GM12878 (cell line): ENCODE data around the gene TJP1.
"Not testable (repeated sequence)": the region's sequence is repeated elsewhere in the genome, so short reads cannot be mapped to it uniquely, and the experiment has no call there.

Source experiments
- BACH1 ChIP-seq: fragments of 450-650 bp; IDR thresholded peaks from 2 replicates; pipeline ENCODE4 v1.6.1; 2017; ENCODE audit warnings: mild to moderate bottlenecking, borderline replicate concordance
- BMI1 ChIP-seq: fragments of 450-650 bp; IDR thresholded peaks from 2 replicates; pipeline ENCODE4 v1.6.1; 2016; ENCODE audit warnings: mild to moderate bottlenecking, moderate library complexity, borderline replicate concordance
- CREM ChIP-seq: IDR thresholded peaks from 2 replicates; pipeline ENCODE4 v1.6.1; 2014; ENCODE audit warnings: antibody characterized with exemption, low read depth
- ETV6 ChIP-seq, 2 experiments: fragments of 450-650 bp in 1 of 2; IDR thresholded peaks in 1 of 2; conservative IDR thresholded peaks in 1 of 2; 2 replicates each; pipeline ENCODE4 v1.6.1; 2014; ENCODE audit warnings: antibody characterized with exemption in 1 of 2, borderline replicate concordance in 1 of 2, low read depth in 1 of 2, mild to moderate bottlenecking in 1 of 2, moderate library complexity in 1 of 2
- JUND ChIP-seq: IDR thresholded peaks from 2 replicates; pipeline ENCODE4 v1.6.1; 2012; ENCODE audit warnings: low read depth, mild to moderate bottlenecking, low read length, improper control_type of control experiment, moderate library complexity
- PAX5 ChIP-seq: IDR thresholded peaks from 2 replicates; pipeline ENCODE4 v1.6.1; 2011; ENCODE audit warnings: low read depth, low read length, borderline replicate concordance
- POLR2AphosphoS2 ChIP-seq: IDR thresholded peaks from 2 replicates; pipeline ENCODE4 v1.6.1; 2011; ENCODE audit warnings: low read depth, mild to moderate bottlenecking, low read length, improper control_type of control experiment, moderate library complexity
- SIX5 ChIP-seq: IDR thresholded peaks from 2 replicates; pipeline ENCODE4 v1.6.1; 2011; ENCODE audit warnings: mild to moderate bottlenecking, low read depth, low read length, moderate library complexity; ENCODE audit not compliant: severe bottlenecking
- SPI1 ChIP-seq: IDR thresholded peaks from 2 replicates; pipeline ENCODE4 v1.6.1; 2011; ENCODE audit warnings: low read depth, mild to moderate bottlenecking, low read length, moderate library complexity, borderline replicate concordance; ENCODE audit not compliant: insufficient read depth
- TF ChIP-seq, protein P1 (sequence below): IDR thresholded peaks from 2 replicates; pipeline ENCODE4 v1.6.1; 2012; ENCODE audit warnings: mild to moderate bottlenecking, low read depth, low read length
- TF ChIP-seq, protein P2 (sequence below), 3 experiments: IDR thresholded peaks in 2 of 3; conservative IDR thresholded peaks in 1 of 3; 2 replicates each; pipeline ENCODE4 v1.5.1; 2011; ENCODE audit warnings: low read depth in 3 of 3, low read length in 3 of 3, mild to moderate bottlenecking in 3 of 3, control low read depth in 2 of 3, moderate library complexity in 2 of 3, inconsistent platforms in 1 of 3, mixed read lengths in 1 of 3; ENCODE audit not compliant: control insufficient read depth in 2 of 3, insufficient read depth in 1 of 3; ENCODE audit errors: extremely low read depth in 1 of 3
- TF ChIP-seq, protein P3 (sequence below): IDR thresholded peaks from 2 replicates; pipeline ENCODE4 v1.6.1; 2012; ENCODE audit warnings: low read length, inconsistent platforms

DNA sequence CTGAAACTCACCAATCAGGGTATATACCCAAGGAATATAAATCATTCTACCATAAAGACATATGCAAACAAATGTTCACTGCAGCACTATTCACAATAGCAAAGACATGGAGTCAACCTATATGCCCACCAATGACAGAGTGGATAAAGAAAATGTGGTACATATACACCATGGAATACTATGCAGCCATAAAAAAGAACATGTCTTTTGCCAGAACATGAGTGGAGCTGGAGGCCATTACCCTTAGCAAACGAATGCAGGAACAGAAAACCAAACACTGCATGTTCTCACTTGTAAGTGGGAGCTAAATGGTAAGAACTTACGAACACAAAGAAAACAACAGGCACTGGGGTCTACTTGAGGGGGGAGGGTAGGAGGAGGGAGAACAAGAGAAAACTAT, 68.3 kb downstream of the TJP1 start:
- TF ChIP-seq, protein P1, sequence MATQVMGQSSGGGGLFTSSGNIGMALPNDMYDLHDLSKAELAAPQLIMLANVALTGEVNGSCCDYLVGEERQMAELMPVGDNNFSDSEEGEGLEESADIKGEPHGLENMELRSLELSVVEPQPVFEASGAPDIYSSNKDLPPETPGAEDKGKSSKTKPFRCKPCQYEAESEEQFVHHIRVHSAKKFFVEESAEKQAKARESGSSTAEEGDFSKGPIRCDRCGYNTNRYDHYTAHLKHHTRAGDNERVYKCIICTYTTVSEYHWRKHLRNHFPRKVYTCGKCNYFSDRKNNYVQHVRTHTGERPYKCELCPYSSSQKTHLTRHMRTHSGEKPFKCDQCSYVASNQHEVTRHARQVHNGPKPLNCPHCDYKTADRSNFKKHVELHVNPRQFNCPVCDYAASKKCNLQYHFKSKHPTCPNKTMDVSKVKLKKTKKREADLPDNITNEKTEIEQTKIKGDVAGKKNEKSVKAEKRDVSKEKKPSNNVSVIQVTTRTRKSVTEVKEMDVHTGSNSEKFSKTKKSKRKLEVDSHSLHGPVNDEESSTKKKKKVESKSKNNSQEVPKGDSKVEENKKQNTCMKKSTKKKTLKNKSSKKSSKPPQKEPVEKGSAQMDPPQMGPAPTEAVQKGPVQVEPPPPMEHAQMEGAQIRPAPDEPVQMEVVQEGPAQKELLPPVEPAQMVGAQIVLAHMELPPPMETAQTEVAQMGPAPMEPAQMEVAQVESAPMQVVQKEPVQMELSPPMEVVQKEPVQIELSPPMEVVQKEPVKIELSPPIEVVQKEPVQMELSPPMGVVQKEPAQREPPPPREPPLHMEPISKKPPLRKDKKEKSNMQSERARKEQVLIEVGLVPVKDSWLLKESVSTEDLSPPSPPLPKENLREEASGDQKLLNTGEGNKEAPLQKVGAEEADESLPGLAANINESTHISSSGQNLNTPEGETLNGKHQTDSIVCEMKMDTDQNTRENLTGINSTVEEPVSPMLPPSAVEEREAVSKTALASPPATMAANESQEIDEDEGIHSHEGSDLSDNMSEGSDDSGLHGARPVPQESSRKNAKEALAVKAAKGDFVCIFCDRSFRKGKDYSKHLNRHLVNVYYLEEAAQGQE: not testable (repeated sequence)
- not testable (repeated sequence) for TF ChIP-seq ETV6 (conservative IDR thresholded peaks at IDR 0.05 in 1 of 2, IDR thresholded peaks at IDR 0.05 in 1 of 2; ENCODE audit: borderline replicate concordance in 1 of 2, low read depth in 1 of 2); JUND; BACH1; SIX5; POLR2AphosphoS2; PAX5; CREM; BMI1; SPI1
- TF ChIP-seq, protein P2, sequence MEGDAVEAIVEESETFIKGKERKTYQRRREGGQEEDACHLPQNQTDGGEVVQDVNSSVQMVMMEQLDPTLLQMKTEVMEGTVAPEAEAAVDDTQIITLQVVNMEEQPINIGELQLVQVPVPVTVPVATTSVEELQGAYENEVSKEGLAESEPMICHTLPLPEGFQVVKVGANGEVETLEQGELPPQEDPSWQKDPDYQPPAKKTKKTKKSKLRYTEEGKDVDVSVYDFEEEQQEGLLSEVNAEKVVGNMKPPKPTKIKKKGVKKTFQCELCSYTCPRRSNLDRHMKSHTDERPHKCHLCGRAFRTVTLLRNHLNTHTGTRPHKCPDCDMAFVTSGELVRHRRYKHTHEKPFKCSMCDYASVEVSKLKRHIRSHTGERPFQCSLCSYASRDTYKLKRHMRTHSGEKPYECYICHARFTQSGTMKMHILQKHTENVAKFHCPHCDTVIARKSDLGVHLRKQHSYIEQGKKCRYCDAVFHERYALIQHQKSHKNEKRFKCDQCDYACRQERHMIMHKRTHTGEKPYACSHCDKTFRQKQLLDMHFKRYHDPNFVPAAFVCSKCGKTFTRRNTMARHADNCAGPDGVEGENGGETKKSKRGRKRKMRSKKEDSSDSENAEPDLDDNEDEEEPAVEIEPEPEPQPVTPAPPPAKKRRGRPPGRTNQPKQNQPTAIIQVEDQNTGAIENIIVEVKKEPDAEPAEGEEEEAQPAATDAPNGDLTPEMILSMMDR (IDR thresholded peaks at IDR 0.05 in 2 of 3, conservative IDR thresholded peaks at IDR 0.05 in 1 of 3; ENCODE audit: control insufficient read depth in 2 of 3, extremely low read depth in 1 of 3, insufficient read depth in 1 of 3, low read depth in 3 of 3, low read length in 3 of 3): not testable (repeated sequence)
- TF ChIP-seq, protein P3, sequence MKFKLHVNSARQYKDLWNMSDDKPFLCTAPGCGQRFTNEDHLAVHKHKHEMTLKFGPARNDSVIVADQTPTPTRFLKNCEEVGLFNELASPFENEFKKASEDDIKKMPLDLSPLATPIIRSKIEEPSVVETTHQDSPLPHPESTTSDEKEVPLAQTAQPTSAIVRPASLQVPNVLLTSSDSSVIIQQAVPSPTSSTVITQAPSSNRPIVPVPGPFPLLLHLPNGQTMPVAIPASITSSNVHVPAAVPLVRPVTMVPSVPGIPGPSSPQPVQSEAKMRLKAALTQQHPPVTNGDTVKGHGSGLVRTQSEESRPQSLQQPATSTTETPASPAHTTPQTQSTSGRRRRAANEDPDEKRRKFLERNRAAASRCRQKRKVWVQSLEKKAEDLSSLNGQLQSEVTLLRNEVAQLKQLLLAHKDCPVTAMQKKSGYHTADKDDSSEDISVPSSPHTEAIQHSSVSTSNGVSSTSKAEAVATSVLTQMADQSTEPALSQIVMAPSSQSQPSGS: not testable (repeated sequence)
